PFSK-1 (cell line): ENCODE data around the gene TSPAN14.

Source experiments
- FOXP2 ChIP-seq: optimal IDR thresholded peaks from 2 replicates; pipeline ENCODE3; 2011; ENCODE audit warnings: borderline replicate concordance, control low read depth, inconsistent platforms; ENCODE audit not compliant: insufficient read depth; ENCODE audit errors: extremely low read length, extremely low read depth
- POLR2AphosphoS5 ChIP-seq: IDR thresholded peaks from 2 replicates; pipeline ENCODE4 v1.6.1; 2012; ENCODE audit warnings: low read depth, mild to moderate bottlenecking, control low read depth, low read length, moderate library complexity
- REST ChIP-seq, 2 experiments: IDR thresholded peaks; 2 replicates each; pipeline versions ENCODE4 v1.6.1 to v1.8.0; 2011 to 2012; ENCODE audit warnings: low read depth in 2 of 2, low read length in 2 of 2, control low read depth in 1 of 2, inconsistent platforms in 1 of 2, mild to moderate bottlenecking in 1 of 2, moderate library complexity in 1 of 2; ENCODE audit not compliant: insufficient read depth in 1 of 2
- SIN3A ChIP-seq: IDR thresholded peaks from 2 replicates; pipeline ENCODE4 v1.6.1; 2012; ENCODE audit warnings: mild to moderate bottlenecking, low read length, moderate library complexity, borderline replicate concordance; ENCODE audit not compliant: insufficient read depth
- TAF1 ChIP-seq: IDR thresholded peaks from 2 replicates; pipeline ENCODE4 v1.6.1; 2012; ENCODE audit warnings: low read length, control low read depth, borderline replicate concordance; ENCODE audit not compliant: insufficient read depth

Gene TSPAN14

GRCh38 chr10:80520661-80521470, 66.8 kb downstream of the TSPAN14 start:
- no peak for TF ChIP-seq POLR2AphosphoS5
- TF ChIP-seq FOXP2, result no peak
- TF ChIP-seq SIN3A, result no peak
- TF ChIP-seq TAF1, result no peak
- no peak for TF ChIP-seq REST (IDR thresholded peaks at IDR 0.05; ENCODE audit: insufficient read depth in 1 of 2, low read depth in 2 of 2, low read length in 2 of 2)

GRCh38 chr10:80522756-80523363, 68.8 kb downstream of the TSPAN14 start:
- no peak for TF ChIP-seq FOXP2
- no peak for TF ChIP-seq REST (IDR thresholded peaks at IDR 0.05; ENCODE audit: insufficient read depth in 1 of 2, low read depth in 2 of 2, low read length in 2 of 2)
- TF ChIP-seq TAF1, result no peak

GRCh38 chr10:80523773-80524172, 69.7 kb downstream of the TSPAN14 start:
- TF ChIP-seq SIN3A, result no peak
- TF ChIP-seq REST (IDR thresholded peaks at IDR 0.05; ENCODE audit: insufficient read depth in 1 of 2, low read depth in 2 of 2, low read length in 2 of 2), result no peak
- TF ChIP-seq POLR2AphosphoS5, result no peak
- no peak for TF ChIP-seq FOXP2
- no peak for TF ChIP-seq TAF1

- TF ChIP-seq FOXP2, result no peak
- no peak for TF ChIP-seq SIN3A
- no peak for TF ChIP-seq TAF1
- TF ChIP-seq REST (IDR thresholded peaks at IDR 0.05; ENCODE audit: insufficient read depth in 1 of 2, low read depth in 2 of 2, low read length in 2 of 2), result no peak
- no peak for TF ChIP-seq POLR2AphosphoS5
Measured at GRCh38 chr10:80524190-80524909, 70.2 kb downstream of the TSPAN14 start.
